ENCODE measurements around the gene DLD. TPM values are rescaled to one million over a fixed set of nuclear protein-coding genes. Genes with fewer than 3 reads are reported as not detected.

Gene DLD
- total RNA-seq, 1 experiment from 2014 or later = 8.7 TPM

GRCh38 chr7:107968449-107968848 is 77.5 kb downstream of the DLD start:
- Histone ChIP-seq H3K4me3 (no peak overlapping the region), H3K27me3 (no peaks in the 10 kb centered on the region), H3K9me3 (no peaks in the 10 kb centered on the region), H3K36me3 (peaks cover 7% of the 10 kb centered on the region)
- no peak for DNase-seq

- Histone ChIP-seq H3K4me3 (no peak overlapping the region), H3K27me3 (no peaks in the 10 kb centered on the region), H3K9me3 (no peaks in the 10 kb centered on the region), H3K36me3 (peaks cover 6% of the 10 kb centered on the region)
- no peak for DNase-seq
These were observed 78.9 kb downstream of the DLD start for GRCh38 chr7:107969856-107970255.

Other genes with a start within 250 kb of the DLD start
- gene SLC26A4, start 230.4 kb upstream of the DLD start, total RNA-seq (2014; rRNA removed; shearing (Covaris generic); ENCODE audit: low replicate concordance) = 0.47 and 0.49 TPM in 2 replicates
- gene CBLL1, start 147.0 kb upstream of the DLD start, total RNA-seq (2014; rRNA removed; shearing (Covaris generic); ENCODE audit: low replicate concordance) = 13.2 and 24.7 TPM in 2 replicates
- not detected in 2 replicates for gene SLC26A3, start 88.0 kb upstream of the DLD start, total RNA-seq (2014; rRNA removed; shearing (Covaris generic); ENCODE audit: low replicate concordance)
- 18.9 and 22.7 TPM in 2 replicates for gene LAMB1, start 112.0 kb downstream of the DLD start, total RNA-seq (2014; rRNA removed; shearing (Covaris generic); ENCODE audit: low replicate concordance)
- gene LAMB4, start 239.2 kb downstream of the DLD start, total RNA-seq (2014; rRNA removed; shearing (Covaris generic); ENCODE audit: low replicate concordance) = not detected in 2 replicates